HG02970 (cell line): ENCODE data around the gene ANGPTL2.
A peak's percentile ranks its signal among the peaks of the same experiment; 100 is the strongest.
"Not testable (repeated sequence)": the region's sequence is repeated elsewhere in the genome, so short reads cannot be mapped to it uniquely, and the experiment has no call there.

Experiments
- ATAC-seq: cut with Tn5 transposase; IDR thresholded peaks from one replicate; pipeline ENCODE4 v1.9.1; 2021; ENCODE audit warnings: mild to moderate bottlenecking, moderate library complexity, moderate number of reproducible peaks; ENCODE audit not compliant: unreplicated experiment, low FRiP score

Gene ANGPTL2

DNA sequence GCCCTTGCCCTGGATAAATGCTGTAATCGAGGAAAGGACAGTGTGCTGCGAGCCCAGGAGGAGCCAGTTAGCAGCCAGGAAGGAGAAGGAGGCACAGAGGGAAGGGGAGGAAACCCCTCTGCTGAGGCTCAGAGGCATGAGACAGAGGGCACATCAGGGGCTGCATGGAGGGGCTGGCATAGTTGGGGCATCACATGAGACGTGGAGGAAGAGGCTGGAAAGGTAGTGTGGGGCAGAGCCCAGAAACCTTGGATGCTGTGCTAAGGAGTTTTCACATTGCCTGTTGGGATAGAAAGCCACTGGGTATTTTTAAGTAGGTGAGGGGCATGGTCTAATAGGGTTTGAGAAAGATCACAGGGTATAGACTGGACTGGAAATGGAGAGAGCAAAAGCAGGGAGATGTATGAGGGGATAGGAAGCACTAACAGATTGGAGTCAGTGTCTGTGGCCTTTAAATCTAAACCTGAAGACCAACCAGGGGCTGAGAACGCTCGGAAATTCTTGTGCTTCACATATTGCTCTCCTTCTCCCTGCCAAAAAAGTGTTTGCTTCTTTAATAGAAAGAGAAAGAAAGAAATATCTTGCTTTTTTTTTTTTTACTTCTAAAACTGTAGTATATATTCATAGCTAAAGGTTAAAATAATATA lies 33.0 kb upstream of the ANGPTL2 start:
- no peak for ATAC-seq

GRCh38 chr9:127154390-127155191 lies 32.2 kb upstream of the ANGPTL2 start:
- peak; percentile 42 for ATAC-seq

- no peak for ATAC-seq
Measured at GRCh38 chr9:127154003-127154389, 31.6 kb upstream of the ANGPTL2 start.

- ATAC-seq: no peak
Measured at GRCh38 chr9:127153501-127153900, 31.1 kb upstream of the ANGPTL2 start.

DNA sequence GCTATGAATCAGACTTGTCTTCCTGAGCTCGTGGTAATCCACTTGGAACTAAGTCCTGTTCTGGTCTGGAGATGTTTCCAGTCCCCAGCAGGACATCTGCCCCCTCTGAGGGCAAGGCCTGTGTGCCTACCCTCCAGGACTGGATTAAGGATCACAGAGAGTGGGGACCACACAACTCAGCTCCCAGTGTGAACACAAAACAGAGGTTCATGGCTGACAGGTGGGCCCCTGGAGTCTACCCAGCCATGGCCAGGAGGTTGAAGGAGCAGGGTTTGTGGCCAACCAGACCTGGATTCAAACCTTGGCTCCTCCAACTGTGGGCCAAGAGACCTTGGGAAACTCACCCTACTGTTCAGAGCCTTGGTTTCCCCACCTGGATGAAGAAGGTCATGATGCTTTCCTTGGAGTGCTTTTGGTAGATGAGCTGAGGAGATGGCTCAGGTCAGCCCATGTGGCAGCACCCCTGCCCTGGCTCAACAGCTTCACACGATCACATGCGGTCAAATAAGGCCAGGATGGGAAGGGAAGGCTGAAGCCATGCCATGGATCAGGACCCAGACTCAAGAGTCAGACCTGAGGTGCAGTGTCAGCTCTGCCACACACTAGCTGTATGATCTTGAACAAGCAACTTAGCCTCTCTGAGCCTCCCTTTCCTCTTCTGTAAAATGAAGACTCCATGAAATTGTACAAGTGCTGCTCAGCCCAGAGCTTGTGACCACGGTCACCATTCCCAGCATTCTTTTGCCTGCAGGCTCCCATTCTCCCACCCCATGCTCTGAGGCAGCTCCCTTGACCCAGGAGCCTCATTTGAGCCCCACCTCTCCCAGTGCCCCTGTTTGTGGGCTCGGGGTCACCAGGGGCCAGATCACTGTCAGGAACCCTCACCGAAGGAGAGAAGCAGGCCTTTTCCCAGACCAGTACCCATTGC lies 27.3 kb upstream of the ANGPTL2 start:
- ATAC-seq: no peak

DNA sequence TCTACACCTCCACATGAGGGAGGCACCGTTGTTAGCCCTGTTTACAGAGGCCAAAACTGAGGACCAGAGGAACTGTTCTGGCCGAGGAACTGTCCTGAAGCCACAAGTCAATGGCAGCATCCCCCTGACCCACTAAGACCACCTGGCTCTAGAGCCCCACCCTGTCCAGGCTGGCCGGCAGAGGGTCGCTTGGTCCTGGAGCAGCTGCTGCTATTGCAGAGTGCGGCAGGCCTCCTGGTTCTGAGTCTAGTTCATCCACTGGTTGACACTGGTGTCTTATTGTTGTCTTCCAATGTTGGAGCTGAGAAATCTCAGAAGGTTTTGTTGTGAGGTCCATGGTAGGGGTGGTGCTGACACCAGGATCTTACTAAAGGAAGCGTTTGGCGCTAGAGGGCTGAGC lies 26.6 kb upstream of the ANGPTL2 start:
- no peak for ATAC-seq

DNA sequence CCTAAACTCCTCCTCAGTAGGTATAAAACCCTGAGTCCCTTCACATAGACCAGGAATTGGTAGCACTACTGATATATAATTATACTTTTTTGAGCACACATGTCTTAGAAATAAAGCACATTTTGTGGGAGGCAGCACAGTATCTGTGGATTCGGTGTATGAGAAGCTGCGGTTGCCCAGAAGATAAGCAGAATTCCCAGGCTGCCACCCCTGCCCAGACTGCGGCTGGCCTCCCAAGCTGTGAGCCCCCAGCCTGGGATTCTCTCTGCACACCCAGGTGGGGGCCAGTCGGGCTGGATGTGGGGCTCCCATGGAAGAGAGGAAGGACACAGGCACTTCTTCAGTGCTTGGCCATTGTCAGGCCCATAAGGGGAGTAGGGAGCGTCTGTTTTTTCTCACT lies 25.6 kb upstream of the ANGPTL2 start:
- ATAC-seq: no peak

DNA sequence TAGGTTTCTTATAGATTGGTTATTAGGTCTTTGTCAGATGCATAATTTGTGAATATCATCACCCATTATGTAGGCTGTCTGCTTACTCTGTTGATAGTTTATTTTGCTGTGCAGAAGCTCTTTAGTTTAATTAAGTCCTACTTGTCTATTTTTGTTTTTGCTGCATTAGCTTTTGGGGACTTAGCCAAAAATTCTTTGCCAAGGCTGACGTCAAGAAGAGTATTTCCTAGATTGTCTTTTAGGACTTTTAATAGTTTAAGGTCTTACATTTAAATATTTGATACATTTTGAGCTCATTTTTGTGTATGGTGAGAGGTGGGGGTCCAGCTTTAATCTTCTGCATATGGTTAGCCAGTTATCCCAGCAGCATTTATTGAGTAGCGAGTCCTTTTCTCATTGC lies 24.8 kb upstream of the ANGPTL2 start:
- ATAC-seq: no peak

- ATAC-seq: not testable (repeated sequence)
Measured at GRCh38 chr9:127146841-127147240, 24.4 kb upstream of the ANGPTL2 start.

GRCh38 chr9:127144670-127145445 lies 22.4 kb upstream of the ANGPTL2 start:
- ATAC-seq: no peak

GRCh38 chr9:127143920-127144465 lies 21.6 kb upstream of the ANGPTL2 start:
- ATAC-seq: no peak

- no peak for ATAC-seq
Measured at GRCh38 chr9:127142931-127143464, 20.6 kb upstream of the ANGPTL2 start.

- ATAC-seq: no peak
Measured at GRCh38 chr9:127142291-127142690, 19.9 kb upstream of the ANGPTL2 start.

GRCh38 chr9:127140842-127141675 lies 18.6 kb upstream of the ANGPTL2 start:
- no peak for ATAC-seq

DNA sequence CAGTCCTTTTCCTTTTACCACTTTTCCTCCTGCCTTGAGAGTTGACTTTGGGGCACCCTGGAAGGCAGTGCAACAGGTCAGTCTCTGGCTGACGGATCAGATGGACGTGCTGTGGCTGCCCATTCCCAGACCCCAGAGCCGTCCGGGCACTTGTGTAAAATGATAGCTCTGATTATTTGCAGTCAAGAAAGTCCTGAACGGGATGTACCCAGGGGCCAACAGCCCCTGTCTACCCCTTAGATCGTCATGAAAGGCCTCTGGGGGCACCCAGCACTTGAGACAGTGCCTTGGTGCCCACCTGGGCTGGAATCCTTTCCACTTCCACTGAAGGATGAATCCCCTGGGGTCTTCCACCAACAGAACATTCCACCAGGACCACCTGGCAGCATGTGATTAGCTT lies 17.7 kb upstream of the ANGPTL2 start:
- ATAC-seq: no peak

GRCh38 chr9:127139775-127140174 lies 17.3 kb upstream of the ANGPTL2 start:
- no peak for ATAC-seq

- no peak for ATAC-seq
Measured at GRCh38 chr9:127139071-127139731, 16.8 kb upstream of the ANGPTL2 start.

DNA sequence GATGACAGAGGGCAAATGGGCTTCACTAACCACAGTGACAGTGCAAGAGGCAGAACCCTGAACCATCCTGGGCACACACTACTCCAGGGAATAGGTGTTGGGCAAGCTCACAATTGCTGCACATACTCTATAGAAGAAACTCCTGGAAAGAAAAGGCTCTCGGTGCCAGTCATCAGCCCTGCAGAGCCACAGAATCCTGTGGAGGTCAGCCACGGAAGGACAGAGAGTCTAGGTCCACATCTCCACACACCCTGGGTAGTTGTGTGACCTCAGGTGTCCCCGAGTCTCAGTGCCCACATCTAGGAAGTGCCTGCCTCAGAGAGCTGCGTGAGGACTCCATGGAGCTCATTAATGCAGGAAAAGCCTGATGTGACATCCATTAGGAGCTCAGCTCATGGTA lies 16.0 kb upstream of the ANGPTL2 start:
- ATAC-seq: no peak
